CMK (cell line): ENCODE results near the gene CYP4F3.
"Not testable (repeated sequence)": the region's sequence is repeated elsewhere in the genome, so short reads cannot be mapped to it uniquely, and the experiment has no call there.

Source experiments
- DNase-seq: peaks from one replicate; pipeline ENCODE4 v3.0.0-alpha.2; 2010; ENCODE audit warnings: low read depth

The CYP4F3 gene

GRCh38 chr19:15629003-15629880, 11.5 kb upstream of the CYP4F3 start:
- DNase-seq: peak; percentile 32

GRCh38 chr19:15631817-15632216, 8.9 kb upstream of the CYP4F3 start:
- peak; percentile 27 for DNase-seq

- peak; percentile 24 for DNase-seq
Measured at GRCh38 chr19:15633082-15633835, 7.4 kb upstream of the CYP4F3 start.

GRCh38 chr19:15634105-15634504, 6.6 kb upstream of the CYP4F3 start:
- DNase-seq: no peak

- DNase-seq: no peak
Measured at GRCh38 chr19:15635016-15635805, 5.5 kb upstream of the CYP4F3 start.

- DNase-seq: no peak
Measured at GRCh38 chr19:15636026-15636425, 4.7 kb upstream of the CYP4F3 start.

GRCh38 chr19:15639596-15639995, 1.1 kb upstream of the CYP4F3 start:
- DNase-seq: no peak

GRCh38 chr19:15640904-15641597, 354 bp downstream of the CYP4F3 start:
- DNase-seq: no peak

- no peak for DNase-seq
Measured at GRCh38 chr19:15641901-15642491, 1.3 kb downstream of the CYP4F3 start.

- no peak for DNase-seq
Measured at GRCh38 chr19:15642807-15643206, 2.1 kb downstream of the CYP4F3 start.

GRCh38 chr19:15643387-15643786, 2.7 kb downstream of the CYP4F3 start:
- DNase-seq: no peak

- no peak for DNase-seq
Measured at GRCh38 chr19:15644066-15644741, 3.5 kb downstream of the CYP4F3 start.

GRCh38 chr19:15644816-15645215, 4.1 kb downstream of the CYP4F3 start:
- no peak for DNase-seq

- no peak for DNase-seq
Measured at GRCh38 chr19:15649526-15649925, 8.8 kb downstream of the CYP4F3 start.

- DNase-seq: not testable (repeated sequence)
Measured at GRCh38 chr19:15650123-15650522, 9.4 kb downstream of the CYP4F3 start.

- no peak for DNase-seq
Measured at GRCh38 chr19:15651791-15652190, 11.1 kb downstream of the CYP4F3 start.

- DNase-seq: no peak
Measured at GRCh38 chr19:15652559-15653278, 12.0 kb downstream of the CYP4F3 start.

- DNase-seq: no peak
Measured at GRCh38 chr19:15656467-15656866, 15.8 kb downstream of the CYP4F3 start.

GRCh38 chr19:15663247-15663646, 22.6 kb downstream of the CYP4F3 start:
- DNase-seq: no peak

GRCh38 chr19:15666186-15666585, 25.5 kb downstream of the CYP4F3 start:
- no peak for DNase-seq
